ENCODE results near the gene ZNF469.

Gene ZNF469

DNA sequence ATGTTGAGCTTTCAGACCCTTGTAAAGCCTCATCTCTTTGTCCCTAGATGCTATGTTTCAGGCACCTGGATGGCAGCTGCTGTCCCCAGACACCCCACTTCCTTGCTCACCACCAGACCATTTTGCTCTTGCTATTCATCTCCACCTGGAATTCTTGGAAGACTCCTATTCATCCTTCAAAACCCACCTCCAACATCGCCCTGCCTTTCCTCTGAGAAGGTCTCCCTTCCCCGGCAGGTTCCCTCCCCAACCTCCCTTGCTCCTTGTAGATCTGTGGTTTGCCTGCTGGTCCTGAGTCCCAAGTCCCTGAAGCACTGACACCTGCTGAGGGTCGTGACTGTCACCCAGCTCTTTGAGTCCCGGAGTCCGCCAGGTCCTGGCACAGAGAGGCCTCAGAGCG lies 9.9 kb downstream of the ZNF469 start:
- DNase-seq (ENCODE audit: low read depth in 2 of 2): no peak

DNA sequence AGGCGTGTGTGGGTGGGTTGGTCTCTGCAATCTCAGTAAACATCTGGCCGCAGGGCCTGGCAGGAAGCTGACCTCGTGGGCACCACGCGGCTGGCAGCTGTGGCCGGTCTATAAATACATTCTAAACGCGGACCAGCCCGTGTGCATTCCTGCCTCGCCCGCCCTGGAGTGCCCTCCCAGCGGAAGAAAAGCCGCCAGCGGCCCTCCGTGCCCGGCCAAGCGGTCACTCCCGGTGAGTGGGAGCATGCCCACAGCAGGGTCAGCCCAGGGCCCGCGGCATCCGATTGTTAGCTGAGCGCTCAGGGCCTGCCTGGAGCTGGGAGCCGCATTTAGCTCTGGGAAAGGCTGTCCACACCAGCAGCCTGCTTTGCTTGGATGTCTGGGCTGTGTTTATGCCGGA lies 10.3 kb downstream of the ZNF469 start:
- no peak for DNase-seq (ENCODE audit: low read depth in 2 of 2)

GRCh38 chr16:88393571-88393970 lies 10.8 kb downstream of the ZNF469 start:
- DNase-seq (ENCODE audit: low read depth in 2 of 2): no peak

DNA sequence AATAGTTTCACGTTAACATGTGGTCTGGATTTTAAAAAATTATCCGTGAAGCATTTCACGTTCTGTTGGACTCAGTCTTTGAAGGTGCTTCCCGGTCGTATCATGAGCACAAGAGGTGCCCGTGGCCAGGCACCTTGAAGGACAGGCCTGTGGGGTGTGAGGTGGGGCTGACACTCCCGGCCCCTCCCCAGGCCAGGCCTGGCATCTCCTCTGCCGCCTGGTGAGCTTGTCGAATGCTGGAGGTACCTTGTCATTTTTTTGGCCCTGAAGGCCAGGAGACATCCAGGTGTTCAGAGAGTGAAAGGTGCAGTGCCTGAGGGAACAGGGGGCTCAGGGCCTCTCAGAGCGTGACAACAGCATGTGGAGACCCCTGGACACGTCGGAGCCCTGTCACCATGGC lies 11.7 kb downstream of the ZNF469 start:
- DNase-seq (ENCODE audit: low read depth in 2 of 2): no peak

- no peak for DNase-seq (ENCODE audit: low read depth in 2 of 2)
Observed at GRCh38 chr16:88395669-88396584, 13.2 kb downstream of the ZNF469 start.

GRCh38 chr16:88398170-88398873 lies 15.6 kb downstream of the ZNF469 start:
- no peak for DNase-seq (ENCODE audit: low read depth in 2 of 2)

GRCh38 chr16:88398874-88399178 lies 16.1 kb downstream of the ZNF469 start:
- DNase-seq (ENCODE audit: low read depth in 2 of 2): no peak

DNA sequence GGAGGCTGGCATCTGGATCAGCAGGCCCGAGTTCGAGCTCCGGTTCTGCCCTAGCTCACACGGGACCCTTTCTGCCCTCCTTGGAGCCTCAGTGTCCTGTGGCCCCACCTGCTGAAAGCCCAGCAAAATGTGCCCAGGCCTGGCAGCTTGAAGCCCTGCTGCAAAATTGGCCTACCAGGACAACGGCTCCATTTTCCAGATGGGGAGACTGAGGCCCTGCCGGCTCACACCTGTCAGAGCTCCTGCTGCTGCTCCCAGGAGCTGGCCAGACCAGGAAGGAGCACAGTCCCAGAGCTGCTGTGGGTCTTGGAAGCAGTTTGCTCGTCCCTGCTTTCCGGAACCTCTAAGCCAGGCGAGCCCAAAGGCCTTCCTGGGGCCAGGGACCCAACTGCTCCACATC lies 17.4 kb downstream of the ZNF469 start:
- DNase-seq (ENCODE audit: low read depth in 2 of 2): no peak

DNA sequence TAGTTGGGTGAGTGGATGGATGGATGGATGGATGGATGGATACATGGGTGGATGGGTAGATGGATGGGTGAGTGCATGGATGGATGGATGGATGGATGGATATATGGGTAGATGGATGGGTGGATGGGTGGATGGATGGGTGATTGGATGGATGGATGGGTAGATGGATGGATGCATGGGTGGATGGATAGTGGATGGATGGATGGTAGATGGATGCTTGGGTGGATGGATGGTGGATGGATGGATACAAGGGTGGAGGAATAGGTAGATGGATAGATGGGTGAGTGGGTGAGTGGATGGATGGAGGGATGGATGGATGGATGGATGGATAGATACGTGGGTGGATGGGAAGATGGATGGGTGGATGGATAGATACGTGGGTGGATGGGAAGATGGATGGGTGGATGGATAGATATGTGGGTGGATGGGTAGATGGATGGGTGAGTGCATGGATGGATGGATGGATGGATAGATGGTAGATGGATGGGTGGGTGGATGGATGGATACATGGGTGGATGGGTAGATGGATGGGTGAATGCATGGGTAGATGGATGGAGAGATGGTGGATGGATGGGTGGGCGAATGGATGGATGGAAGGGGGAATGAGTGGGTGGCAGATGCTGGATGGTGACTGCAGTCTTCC lies 19.0 kb downstream of the ZNF469 start:
- DNase-seq (ENCODE audit: low read depth in 2 of 2): no peak

GRCh38 chr16:88402551-88403240 lies 19.9 kb downstream of the ZNF469 start:
- no peak for DNase-seq (ENCODE audit: low read depth in 2 of 2)

- DNase-seq (ENCODE audit: low read depth in 2 of 2): no peak
Observed at GRCh38 chr16:88403794-88404581, 21.2 kb downstream of the ZNF469 start.

DNA sequence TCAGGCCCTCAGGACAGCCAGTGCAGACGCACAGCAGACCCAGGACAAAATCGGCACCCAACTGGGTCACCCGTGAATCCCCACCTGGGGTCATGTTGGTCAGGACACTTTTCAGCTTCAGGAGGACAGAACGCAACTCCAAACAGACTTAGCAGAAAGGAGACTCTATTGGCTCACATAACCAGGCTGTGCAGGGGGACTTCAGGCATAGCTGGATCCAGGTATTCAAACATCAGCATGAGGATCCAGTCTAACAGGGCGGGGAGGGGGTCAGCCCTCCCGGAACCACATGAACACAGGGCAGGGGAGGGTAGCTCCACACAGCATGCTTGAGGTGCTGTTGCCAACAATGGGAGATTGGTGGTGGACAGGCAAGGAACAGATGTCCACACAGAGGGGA lies 22.0 kb downstream of the ZNF469 start:
- DNase-seq (ENCODE audit: low read depth in 2 of 2): no peak

- DNase-seq (ENCODE audit: low read depth in 2 of 2): no peak
Observed at GRCh38 chr16:88405216-88406060, 22.7 kb downstream of the ZNF469 start.

- DNase-seq (ENCODE audit: low read depth in 2 of 2): no peak
Observed at GRCh38 chr16:88406096-88407041, 23.6 kb downstream of the ZNF469 start.

- no peak for DNase-seq (ENCODE audit: low read depth in 2 of 2)
Observed at GRCh38 chr16:88407042-88407420, 24.3 kb downstream of the ZNF469 start.

- DNase-seq (ENCODE audit: low read depth in 2 of 2): no peak
Observed at GRCh38 chr16:88407807-88408206, 25.0 kb downstream of the ZNF469 start.

DNA sequence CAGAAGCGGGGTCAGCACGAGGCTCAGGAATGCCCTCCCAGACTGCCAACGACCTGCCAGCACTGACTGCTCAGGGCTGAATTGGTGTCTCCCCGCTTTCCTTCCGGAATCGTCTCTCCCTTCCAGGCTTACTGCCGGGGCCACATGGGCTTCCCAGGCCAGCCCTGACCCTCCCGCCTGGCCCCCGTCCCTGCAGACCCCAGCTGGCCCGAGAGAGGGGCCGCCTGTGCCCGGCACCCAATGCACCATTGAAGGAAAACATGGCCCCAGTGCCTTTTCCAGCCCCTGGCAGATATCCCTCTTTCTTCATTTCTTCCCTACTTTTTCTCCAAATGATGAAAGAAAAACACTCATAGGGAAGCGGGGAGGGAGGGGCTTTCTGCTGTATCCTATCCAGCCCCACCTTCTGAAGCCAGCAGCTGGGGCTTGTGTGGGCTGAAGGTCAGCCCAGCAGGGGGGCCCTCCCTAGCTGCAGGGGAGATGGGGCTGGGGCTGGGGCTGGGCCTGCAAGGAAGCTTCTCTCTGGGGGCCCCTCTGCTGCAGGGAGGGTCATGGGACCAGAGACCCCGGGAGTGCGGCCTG lies 25.9 kb downstream of the ZNF469 start:
- no peak for DNase-seq (ENCODE audit: low read depth in 2 of 2)

GRCh38 chr16:88409296-88410065 lies 26.7 kb downstream of the ZNF469 start:
- DNase-seq (ENCODE audit: low read depth in 2 of 2): no peak
